ENCODE measurements around the gene NPTX1.

The NPTX1 gene

GRCh38 chr17:80475910-80476876 is at the start of gene NPTX1:
Gene NPTX1 (minus strand): TSS chr17:80476607. CDS start chr17:80476446, 161 bp downstream.
- TF ChIP-seq CTCF (IDR thresholded peaks at IDR 0.05; ENCODE audit: low read depth, low read length): no peak
- DNase-seq (ENCODE audit: extremely low read depth, low read depth): no peak

- no peak for TF ChIP-seq CTCF (IDR thresholded peaks at IDR 0.05; ENCODE audit: low read depth, low read length)
- no peak for DNase-seq (ENCODE audit: extremely low read depth, low read depth)
These were observed 47.7 kb upstream of the NPTX1 start for GRCh38 chr17:80523956-80524712.

GRCh38 chr17:80523054-80523744 is 46.8 kb upstream of the NPTX1 start:
- TF ChIP-seq CTCF (IDR thresholded peaks at IDR 0.05; ENCODE audit: low read depth, low read length): no peak
- DNase-seq (ENCODE audit: extremely low read depth, low read depth): no peak

GRCh38 chr17:80520810-80521455 is 44.5 kb upstream of the NPTX1 start:
- DNase-seq (ENCODE audit: extremely low read depth, low read depth): no peak
- no peak for TF ChIP-seq CTCF (IDR thresholded peaks at IDR 0.05; ENCODE audit: low read depth, low read length)

GRCh38 chr17:80519091-80519781 is 42.8 kb upstream of the NPTX1 start:
- DNase-seq (ENCODE audit: extremely low read depth, low read depth): no peak
- no peak for TF ChIP-seq CTCF (IDR thresholded peaks at IDR 0.05; ENCODE audit: low read depth, low read length)

GRCh38 chr17:80518392-80518791 is 42.0 kb upstream of the NPTX1 start:
- DNase-seq (ENCODE audit: extremely low read depth, low read depth): no peak
- no peak for TF ChIP-seq CTCF (IDR thresholded peaks at IDR 0.05; ENCODE audit: low read depth, low read length)

All from AG09319 (cell line).